K562 (cell line): ENCODE data around the gene LGR6. TPM values are rescaled to one million over a fixed set of nuclear protein-coding genes. Genes with fewer than 3 reads are reported as not detected.

ENCODE experiments used
- CBX8 ChIP-seq: fragments of 200-600 bp; sonication (generic); IDR thresholded peaks from 2 replicates; pipeline ENCODE4 v1.6.1; 2012; ENCODE audit warnings: borderline replicate concordance, mixed run types, low read depth, mild to moderate bottlenecking, moderate library complexity, mixed read lengths, low read length, control low read depth, inconsistent platforms; ENCODE audit not compliant: poor library complexity, severe bottlenecking; ENCODE audit errors: extremely low read depth
- CEBPG ChIP-seq, 3 experiments: fragments of 200-800 bp in 1 of 3; sonication (Bioruptor generic) in 1 of 3; sonication (generic) in 1 of 3; formaldehyde crosslinking in 1 of 3; IDR thresholded peaks in 2 of 3; conservative IDR thresholded peaks in 1 of 3; 2 replicates each; pipeline versions ENCODE4 v1.6.1 to v1.8.0; 2016 to 2022; ENCODE audit warnings: missing compliant biosample characterization in 2 of 3, missing genetic modification characterization in 2 of 3, mild to moderate bottlenecking in 1 of 3, missing genetic modification reagents in 1 of 3
- CREM ChIP-seq: IDR thresholded peaks from 2 replicates; pipeline ENCODE4 v1.6.1; 2014; ENCODE audit warnings: antibody characterized with exemption, low read depth
- DMBX1 ChIP-seq: fragments of 250-450 bp; sonication (Bioruptor Pico); IDR thresholded peaks from 2 replicates; pipeline ENCODE4 v1.8.0; 2022; ENCODE audit warnings: inconsistent platforms, mild to moderate bottlenecking, moderate library complexity, borderline replicate concordance
- ETV5 ChIP-seq: sonication (generic); formaldehyde crosslinking; IDR thresholded peaks from 2 replicates; pipeline ENCODE4 v1.4.0; 2020; ENCODE audit warnings: low read depth, mild to moderate bottlenecking, missing genetic modification reagents
- FOXA1 ChIP-seq: fragments of 450-650 bp; IDR thresholded peaks from 2 replicates; pipeline ENCODE4 v1.6.1; 2016; ENCODE audit warnings: mild to moderate bottlenecking, borderline replicate concordance
- GTF2F1 ChIP-seq: IDR thresholded peaks from 2 replicates; pipeline ENCODE4 v1.6.1; 2011; ENCODE audit warnings: low read depth, low read length, improper control_type of control experiment
- HLTF ChIP-seq: fragments of 450-650 bp; IDR thresholded peaks from 2 replicates; pipeline ENCODE4 v1.6.1; 2016
- MAFK ChIP-seq: IDR thresholded peaks from 2 replicates; pipeline ENCODE4 v1.6.1; 2011; ENCODE audit warnings: low read length, improper control_type of control experiment
- MAZ ChIP-seq, 2 experiments: fragments of 450-650 bp in 1 of 2; sonication (generic) in 1 of 2; formaldehyde crosslinking; IDR thresholded peaks in 1 of 2; conservative IDR thresholded peaks in 1 of 2; 2 replicates each; pipeline versions ENCODE4 v1.4.0 to v1.5.0; 2020; ENCODE audit warnings: mild to moderate bottlenecking in 1 of 2, missing genetic modification reagents in 1 of 2
- NFIC ChIP-seq: fragments of 450-650 bp; IDR thresholded peaks from 2 replicates; pipeline ENCODE4 v1.6.1; 2017; ENCODE audit warnings: mild to moderate bottlenecking, inconsistent platforms
- POLR2G ChIP-seq: fragments of 200-400 bp; formaldehyde crosslinking; IDR thresholded peaks from 2 replicates; pipeline ENCODE4 v1.6.1; 2017; ENCODE audit warnings: low read depth, mild to moderate bottlenecking, antibody characterized with exemption, low read length, moderate library complexity
- SMAD1 ChIP-seq: fragments of 150-350 bp; IDR thresholded peaks from 2 replicates; pipeline ENCODE4 v1.6.1; 2014; ENCODE audit warnings: low read length, low read depth; ENCODE audit not compliant: partially characterized antibody
- TRIM25 ChIP-seq: fragments of 450-650 bp; IDR thresholded peaks from 2 replicates; pipeline ENCODE4 v1.7.0; 2016; ENCODE audit warnings: borderline replicate concordance
- ZNF274 ChIP-seq: IDR thresholded peaks from 2 replicates; pipeline ENCODE4 v1.6.1; 2011; ENCODE audit warnings: low read depth, mild to moderate bottlenecking, low read length, moderate library complexity, borderline replicate concordance
- ZNF316 ChIP-seq: fragments of 450-650 bp; IDR thresholded peaks from 2 replicates; pipeline ENCODE4 v1.6.1; 2016
- ZNF57 ChIP-seq: fragments of 450-650 bp; formaldehyde crosslinking; IDR thresholded peaks from 2 replicates; pipeline ENCODE4 v1.4.0; 2020; ENCODE audit warnings: mild to moderate bottlenecking, moderate library complexity
- ZSCAN32 ChIP-seq: fragments of 450-650 bp; formaldehyde crosslinking; IDR thresholded peaks from 2 replicates; pipeline ENCODE4 v1.4.0; 2020; ENCODE audit warnings: mild to moderate bottlenecking, moderate library complexity
- polyA plus RNA-seq, 8 experiments: library from polyadenylated mRNA; depleted of rRNA in 4 of 8; stranded (reverse) in 5 of 8; unstranded in 3 of 8; fragments of >200 nt; fragmentation: Nextera tagmentation in 2 of 8; fragmentation: Illumina TruSeq in 1 of 8; extraction: Ambion mirVana in 2 of 8; extraction: Trizol in 1 of 8; gene quantifications; 2 replicates each; pipeline versions ENCODE4 v1.2.1 to v1.2.3, GENCODE V29; 2011 to 2014; ENCODE audit warnings: inconsistent platforms in 1 of 8, missing spikeins in 1 of 8
- total RNA-seq, 7 experiments: library from RNA; depleted of rRNA in 6 of 7; stranded (reverse); fragments of >200 nt in 6 of 7; fragmentation: Illumina TruSeq in 2 of 7; extraction: Trizol in 2 of 7; gene quantifications; 2 replicates each; pipeline versions ENCODE4 v1.2.1 to v1.2.3, GENCODE V29; 2011 to 2021; ENCODE audit warnings: low replicate concordance in 1 of 7
- TF ChIP-seq, protein P1 (sequence below): fragments of 250-450 bp; sonication (Bioruptor Pico); IDR thresholded peaks from 2 replicates; pipeline ENCODE4 v1.4.0; 2020; ENCODE audit warnings: mild to moderate bottlenecking, moderate library complexity, borderline replicate concordance
- TF ChIP-seq, protein P2 (sequence below), 2 experiments: IDR thresholded peaks; 2 replicates each; pipeline ENCODE4 v1.6.1; 2011; ENCODE audit warnings: borderline replicate concordance in 1 of 2, control low read depth in 1 of 2, low read depth in 1 of 2, low read length in 1 of 2, mild to moderate bottlenecking in 1 of 2, mixed read lengths in 1 of 2, moderate library complexity in 1 of 2; ENCODE audit not compliant: insufficient read depth in 1 of 2, insufficient read length in 1 of 2, poor library complexity in 1 of 2, severe bottlenecking in 1 of 2; ENCODE audit errors: extremely low read depth in 1 of 2
- TF ChIP-seq, protein P3 (sequence below): fragments of 450-650 bp; formaldehyde crosslinking; IDR thresholded peaks from 2 replicates; pipeline ENCODE4 v1.4.0; 2022; ENCODE audit warnings: missing genetic modification characterization

The LGR6 gene
- total and polyA plus RNA-seq, 9 of the 15 experiments (the other 6 are each of a cell fraction or from before 2014, with no cell fraction given) = 0.01 to 0.54 (median 0.17) TPM; not detected in 1

GRCh38 chr1:202160377-202160940, 33.1 kb upstream of the LGR6 start, which contains the start of gene PTPN7 (continued):
- peak; percentile 36 for TF ChIP-seq CREM
- no peak for TF ChIP-seq TRIM25
- TF ChIP-seq POLR2G = peak; percentile 76
- peak; percentile 38; the same call in 1 of the 2 replicates for TF ChIP-seq DMBX1 (CRISPR knock-in tag)
- TF ChIP-seq ZNF57 (CRISPR knock-in tag) = peak; percentile 68; the same call in 1 of the 2 replicates
- no peak for TF ChIP-seq NFIC
- no peak for TF ChIP-seq CEBPG (CRISPR knock-in tag; IDR thresholded peaks at IDR 0.05)
- no peak for TF ChIP-seq CEBPG (tag; conservative IDR thresholded peaks at IDR 0.05 in 1 of 2, IDR thresholded peaks at IDR 0.05 in 1 of 2)
- no peak for TF ChIP-seq ZNF274
- TF ChIP-seq GTF2F1 = no peak
- TF ChIP-seq, protein P1, sequence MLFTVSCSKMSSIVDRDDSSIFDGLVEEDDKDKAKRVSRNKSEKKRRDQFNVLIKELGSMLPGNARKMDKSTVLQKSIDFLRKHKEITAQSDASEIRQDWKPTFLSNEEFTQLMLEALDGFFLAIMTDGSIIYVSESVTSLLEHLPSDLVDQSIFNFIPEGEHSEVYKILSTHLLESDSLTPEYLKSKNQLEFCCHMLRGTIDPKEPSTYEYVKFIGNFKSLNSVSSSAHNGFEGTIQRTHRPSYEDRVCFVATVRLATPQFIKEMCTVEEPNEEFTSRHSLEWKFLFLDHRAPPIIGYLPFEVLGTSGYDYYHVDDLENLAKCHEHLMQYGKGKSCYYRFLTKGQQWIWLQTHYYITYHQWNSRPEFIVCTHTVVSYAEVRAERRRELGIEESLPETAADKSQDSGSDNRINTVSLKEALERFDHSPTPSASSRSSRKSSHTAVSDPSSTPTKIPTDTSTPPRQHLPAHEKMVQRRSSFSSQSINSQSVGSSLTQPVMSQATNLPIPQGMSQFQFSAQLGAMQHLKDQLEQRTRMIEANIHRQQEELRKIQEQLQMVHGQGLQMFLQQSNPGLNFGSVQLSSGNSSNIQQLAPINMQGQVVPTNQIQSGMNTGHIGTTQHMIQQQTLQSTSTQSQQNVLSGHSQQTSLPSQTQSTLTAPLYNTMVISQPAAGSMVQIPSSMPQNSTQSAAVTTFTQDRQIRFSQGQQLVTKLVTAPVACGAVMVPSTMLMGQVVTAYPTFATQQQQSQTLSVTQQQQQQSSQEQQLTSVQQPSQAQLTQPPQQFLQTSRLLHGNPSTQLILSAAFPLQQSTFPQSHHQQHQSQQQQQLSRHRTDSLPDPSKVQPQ (CRISPR knock-in tag) = no peak
- no peak for TF ChIP-seq HLTF
- TF ChIP-seq MAZ (CRISPR knock-in tag; conservative IDR thresholded peaks at IDR 0.05 in 1 of 2, IDR thresholded peaks at IDR 0.05 in 1 of 2) = no peak; a peak in 1 of 4 replicates
- TF ChIP-seq SMAD1 = peak; percentile 0
- TF ChIP-seq ETV5 (CRISPR knock-in tag) = 0 out of 2 replicates have a peak, but pooled peaks have one; percentile 7
- TF ChIP-seq, protein P2, sequence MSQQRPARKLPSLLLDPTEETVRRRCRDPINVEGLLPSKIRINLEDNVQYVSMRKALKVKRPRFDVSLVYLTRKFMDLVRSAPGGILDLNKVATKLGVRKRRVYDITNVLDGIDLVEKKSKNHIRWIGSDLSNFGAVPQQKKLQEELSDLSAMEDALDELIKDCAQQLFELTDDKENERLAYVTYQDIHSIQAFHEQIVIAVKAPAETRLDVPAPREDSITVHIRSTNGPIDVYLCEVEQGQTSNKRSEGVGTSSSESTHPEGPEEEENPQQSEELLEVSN (IDR thresholded peaks at IDR 0.05; ENCODE audit: borderline replicate concordance in 1 of 2, extremely low read depth in 1 of 2, insufficient read depth in 1 of 2, insufficient read length in 1 of 2, low read depth in 1 of 2, low read length in 1 of 2, poor library complexity in 1 of 2, severe bottlenecking in 1 of 2) = no peak
- no peak for TF ChIP-seq ZSCAN32 (CRISPR knock-in tag)
- TF ChIP-seq, protein P3, sequence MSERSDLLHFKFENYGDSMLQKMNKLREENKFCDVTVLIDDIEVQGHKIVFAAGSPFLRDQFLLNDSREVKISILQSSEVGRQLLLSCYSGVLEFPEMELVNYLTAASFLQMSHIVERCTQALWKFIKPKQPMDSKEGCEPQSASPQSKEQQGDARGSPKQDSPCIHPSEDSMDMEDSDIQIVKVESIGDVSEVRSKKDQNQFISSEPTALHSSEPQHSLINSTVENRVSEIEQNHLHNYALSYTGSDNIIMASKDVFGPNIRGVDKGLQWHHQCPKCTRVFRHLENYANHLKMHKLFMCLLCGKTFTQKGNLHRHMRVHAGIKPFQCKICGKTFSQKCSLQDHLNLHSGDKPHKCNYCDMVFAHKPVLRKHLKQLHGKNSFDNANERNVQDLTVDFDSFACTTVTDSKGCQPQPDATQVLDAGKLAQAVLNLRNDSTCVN = peak; percentile 59; the same call in 1 of the 2 replicates
- TF ChIP-seq CBX8 = no peak
- TF ChIP-seq ZNF316 = no peak
- no peak for TF ChIP-seq MAFK
- TF ChIP-seq FOXA1 = no peak
